Erythroblast (primary cell): Measurements from ENCODE around the gene WNK1.

Source experiments
- DNase-seq, 2 experiments: peaks; one replicate each; lab custom pipeline; 2025; lab: John Stamatoyannopoulos, UW
- GATA1 ChIP-seq: IDR thresholded peaks from 2 replicates; pipeline ENCODE4 v1.6.1; 2011; ENCODE audit warnings: low read depth, mild to moderate bottlenecking, control low read depth, low read length, moderate library complexity
- POLR2A ChIP-seq: IDR thresholded peaks from 2 replicates; pipeline ENCODE4 v1.6.1; 2011; ENCODE audit warnings: mild to moderate bottlenecking, low read length

Gene WNK1

GRCh38 chr12:727321-727720, 25.1 kb upstream of the WNK1 start:
- TF ChIP-seq POLR2A (no peak), GATA1 (no peak)
- DNase-seq = no peak

GRCh38 chr12:728781-729180, 23.6 kb upstream of the WNK1 start:
- no peak for DNase-seq
- TF ChIP-seq GATA1 (no peak), POLR2A (no peak)

DNA sequence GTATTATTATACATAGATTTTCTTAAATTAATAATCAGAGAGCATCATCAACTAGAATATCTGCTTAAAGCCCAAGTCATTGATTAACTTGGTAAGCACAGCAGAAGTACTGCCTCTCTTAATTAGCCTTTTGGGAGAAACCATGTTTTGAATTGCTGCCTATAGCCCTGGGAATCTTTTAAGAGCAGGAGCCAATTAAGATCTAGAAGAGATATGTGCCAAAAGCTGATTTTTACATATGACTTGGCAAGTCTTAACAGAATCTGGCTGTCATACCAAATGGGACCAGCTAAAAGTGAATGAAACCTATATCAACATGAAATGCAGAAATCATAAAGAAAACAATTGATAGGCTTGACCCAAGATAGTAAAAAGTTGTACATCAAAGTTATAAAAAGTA, 23.2 kb upstream of the WNK1 start:
- no peak for DNase-seq
- TF ChIP-seq GATA1 (no peak), POLR2A (no peak)

DNA sequence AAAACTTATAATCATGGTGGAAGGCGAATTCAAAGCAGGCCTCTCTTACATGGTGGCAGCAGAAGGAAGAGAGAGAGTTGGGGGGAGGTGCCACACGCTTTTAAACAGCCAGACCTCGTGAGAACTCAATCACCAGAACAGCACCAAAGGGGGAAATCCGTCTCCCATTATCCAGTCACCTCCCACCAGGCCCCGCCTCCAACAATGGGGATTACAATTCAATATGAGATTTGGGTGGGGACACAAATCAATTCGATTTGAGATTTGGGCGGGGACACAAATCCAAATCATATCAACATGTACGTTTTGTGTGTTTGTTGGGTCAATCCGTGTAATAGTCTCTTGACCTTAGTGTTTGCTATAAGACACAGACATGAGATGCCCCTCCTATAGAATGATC, 21.8 kb upstream of the WNK1 start:
- no peak for TF ChIP-seq POLR2A
- TF ChIP-seq GATA1 = no peak
- no peak for DNase-seq

GRCh38 chr12:737122-737739, 15.1 kb upstream of the WNK1 start:
- no peak for TF ChIP-seq POLR2A
- no peak for TF ChIP-seq GATA1
- no peak for DNase-seq

GRCh38 chr12:738712-739111, 13.7 kb upstream of the WNK1 start:
- DNase-seq = no peak
- TF ChIP-seq POLR2A (no peak), GATA1 (no peak)

DNA sequence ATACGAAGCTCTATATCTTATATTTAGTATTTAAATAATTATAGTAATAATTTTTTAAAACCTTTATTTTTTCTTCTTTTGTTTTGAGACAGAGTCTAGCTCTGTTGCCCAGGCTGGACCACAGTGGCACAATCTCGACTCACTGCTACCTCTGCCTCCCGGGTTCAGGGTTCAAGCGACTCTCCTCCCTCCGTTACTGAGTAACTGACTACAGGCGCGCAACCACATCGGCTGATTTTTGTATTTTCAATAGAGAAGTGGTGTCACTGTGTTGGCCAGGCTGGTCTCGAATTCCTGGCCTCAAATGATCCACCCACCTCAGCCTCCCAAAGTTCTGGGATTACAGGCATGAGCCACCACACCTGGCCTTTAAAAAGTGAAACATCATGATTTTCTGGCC, 13.0 kb upstream of the WNK1 start:
- DNase-seq = no peak
- TF ChIP-seq POLR2A (no peak), GATA1 (no peak)

DNA sequence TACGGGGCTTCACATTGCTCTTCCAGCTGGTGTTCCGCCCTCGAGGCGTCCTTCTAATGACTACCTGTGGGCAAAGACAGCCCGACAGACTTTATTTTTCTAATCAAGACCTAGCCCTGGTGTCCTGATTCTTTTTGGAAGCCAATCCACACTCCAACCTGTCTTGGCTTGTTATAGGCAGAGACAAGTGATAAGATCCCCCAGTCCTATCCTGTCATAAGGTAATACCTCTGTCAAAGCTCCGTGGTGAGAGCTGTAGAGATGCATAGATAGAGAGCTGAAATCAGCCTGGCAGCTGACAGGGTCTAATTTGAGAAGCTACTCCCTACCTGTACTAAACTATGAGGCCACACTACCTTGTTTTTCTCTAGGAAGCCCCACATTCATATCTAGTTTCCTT, 11.5 kb upstream of the WNK1 start:
- DNase-seq = no peak

DNA sequence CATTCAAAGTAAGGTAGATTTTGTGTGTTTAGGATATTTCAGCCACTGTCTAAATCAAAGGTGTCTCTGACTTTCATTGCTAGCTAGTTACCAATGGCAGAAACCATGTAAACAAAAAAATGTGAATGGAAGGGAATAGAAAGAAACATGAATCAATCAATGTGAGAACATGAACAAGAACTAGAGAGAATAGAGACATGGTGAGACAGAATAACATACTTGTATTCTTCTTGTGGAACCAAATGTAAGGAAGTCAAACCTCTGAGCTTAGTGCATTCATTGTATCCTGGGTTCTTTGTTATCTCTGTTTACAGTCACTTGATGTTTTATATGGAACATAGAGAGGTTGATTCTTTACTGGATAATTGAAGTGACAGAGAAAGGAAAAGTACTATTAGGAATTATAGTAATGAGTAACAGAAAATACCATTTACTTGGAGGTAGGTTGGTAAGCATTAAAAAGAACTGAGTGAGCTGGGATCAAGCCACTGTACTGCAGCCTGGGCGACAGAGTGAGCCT, 2.6 kb upstream of the WNK1 start:
- peak; percentile 34 to 47 for DNase-seq
- TF ChIP-seq POLR2A = no peak

More for the DNA sequence above, 11.5 kb upstream of the WNK1 start:
- no peak for TF ChIP-seq POLR2A
- no peak for TF ChIP-seq GATA1

GRCh38 chr12:750366-751191, 1.8 kb upstream of the WNK1 start:
- TF ChIP-seq POLR2A (no peak), GATA1 (no peak)
- peak; percentile 51 to 53 for DNase-seq

GRCh38 chr12:751192-751998, 984 bp upstream of the WNK1 start:
- peak; percentile 97 for DNase-seq
- TF ChIP-seq GATA1 (no peak), POLR2A (peak; percentile 94)

GRCh38 chr12:752695-753610, 574 bp downstream of the WNK1 start:
- TF ChIP-seq POLR2A (no peak), GATA1 (no peak)
- DNase-seq = peak; percentile 82 to 90
